B cell (primary cell): ENCODE measurements around the gene CLRN2. TPM values are rescaled to one million over a fixed set of nuclear protein-coding genes. Genes with fewer than 3 reads are reported as not detected.

Source experiments
- ATAC-seq: fragments of 200-7000 bp; cut with Tn5 transposase; one replicate; pipeline ENCODE4 v1.10.0; 2021; ENCODE audit warnings: low read depth, mild to moderate bottlenecking, moderate number of reproducible peaks, moderate library complexity
- CTCF ChIA-PET: fragments of 350-600 bp; sonication (Branson Sonifier 250); formaldehyde crosslinking; loops from one replicate; lab custom pipeline; 2021; ENCODE audit warnings: antibody characterized with exemption, inconsistent platforms; lab: Charles Lee
- POLR2A ChIA-PET: fragments of 350-600 bp; sonication (Branson Sonifier 250); formaldehyde crosslinking; loops from one replicate; lab custom pipeline; 2021; ENCODE audit warnings: antibody characterized with exemption; lab: Charles Lee
- DNase-seq: peaks from one replicate; pipeline ENCODE4 v3.0.0; 2013
- H2AFZ ChIP-seq: 2 replicates; pipeline ENCODE4 v1.6.1; 2012; ENCODE audit warnings: mild to moderate bottlenecking, low read depth, low read length; ENCODE audit not compliant: insufficient read depth, poor library complexity, severe bottlenecking
- H3K27ac ChIP-seq, 2 donors: 1 replicate in 1 of 2; 2 replicates in 1 of 2; pipeline ENCODE4 v1.5.1; 2012 to 2013; ENCODE audit warnings: low read length in 2 of 2, mild to moderate bottlenecking in 2 of 2, moderate library complexity in 1 of 2
- H3K27me3 ChIP-seq, 4 experiments: fragments of 200-600 bp in 1 of 4; sonication (generic) in 1 of 4; replicated peaks in 1 of 4; 1 replicate in 2 of 4; 2 replicates in 2 of 4; pipeline versions ENCODE4 v1.6.1 to v1.7.0; 2013 to 2016; ENCODE audit warnings: low read length in 3 of 4, mild to moderate bottlenecking in 2 of 4, mixed read lengths in 1 of 4, moderate library complexity in 1 of 4; ENCODE audit not compliant: insufficient read depth in 4 of 4, control insufficient read depth in 3 of 4; ENCODE audit errors: control extremely low read depth in 1 of 4
- H3K36me3 ChIP-seq, 2 experiments: replicated peaks in 1 of 2; 1 replicate in 1 of 2; 2 replicates in 1 of 2; pipeline versions ENCODE4 v1.6.1 to v1.7.1; 2013; ENCODE audit warnings: low read length in 1 of 2; ENCODE audit not compliant: insufficient read depth in 2 of 2, control insufficient read depth in 1 of 2; ENCODE audit errors: control extremely low read depth in 1 of 2, extremely low read depth in 1 of 2
- H3K4me1 ChIP-seq, 2 donors: fragments of 200-600 bp in 1 of 2; sonication (generic) in 1 of 2; 1 replicate in 1 of 2; 2 replicates in 1 of 2; pipeline versions ENCODE4 v1.5.1 to v1.6.1; 2013 to 2017; ENCODE audit warnings: low read length in 2 of 2; ENCODE audit not compliant: control insufficient read depth in 2 of 2, insufficient read depth in 2 of 2
- H3K4me2 ChIP-seq: replicated peaks from 2 replicates; pipeline ENCODE3; 2012; ENCODE audit warnings: mild to moderate bottlenecking, low read depth, low read length; ENCODE audit not compliant: poor library complexity, severe bottlenecking
- H3K4me3 ChIP-seq, 5 experiments: fragments of 200-600 bp in 1 of 5; sonication (generic) in 1 of 5; 1 replicate in 3 of 5; 2 replicates in 2 of 5; pipeline versions ENCODE4 v1.5.1 to v1.7.0; 2011 to 2016; ENCODE audit warnings: low read length in 4 of 5, mild to moderate bottlenecking in 4 of 5, low read depth in 2 of 5, control low read depth in 1 of 5, moderate library complexity in 1 of 5; ENCODE audit not compliant: insufficient read depth in 1 of 5; ENCODE audit errors: control extremely low read depth in 1 of 5, extremely low read depth in 1 of 5
- H3K79me2 ChIP-seq: fragments of 200-600 bp; sonication (generic); one replicate; pipeline ENCODE4 v1.6.0; 2016; ENCODE audit warnings: low read length; ENCODE audit not compliant: control insufficient read depth, insufficient read depth
- H3K9ac ChIP-seq: fragments of 200-600 bp; sonication (generic); 2 replicates; pipeline ENCODE4 v1.6.1; 2017; ENCODE audit warnings: mild to moderate bottlenecking, low read length, moderate library complexity
- H3K9me3 ChIP-seq, 3 donors: one replicate each; pipeline versions ENCODE4 v1.6.1 to v1.7.1; 2013; ENCODE audit warnings: low read length in 2 of 3; ENCODE audit not compliant: control insufficient read depth in 2 of 3, insufficient read depth in 1 of 3; ENCODE audit errors: control extremely low read depth in 1 of 3
- H4K20me1 ChIP-seq: 2 replicates; pipeline ENCODE4 v1.6.0; 2012; ENCODE audit warnings: mild to moderate bottlenecking, low read length; ENCODE audit not compliant: insufficient read depth, control insufficient read depth, poor library complexity, severe bottlenecking
- H3K27ac Mint-ChIP-seq: one replicate; pipeline ENCODE4 v1.8.0; 2021; ENCODE audit warnings: mixed read lengths
- H3K27me3 Mint-ChIP-seq: one replicate; pipeline ENCODE4 v1.8.0; 2021; ENCODE audit warnings: mixed read lengths
- H3K4me1 Mint-ChIP-seq: one replicate; pipeline ENCODE4 v1.8.0; 2021; ENCODE audit warnings: mixed read lengths
- H3K4me3 Mint-ChIP-seq: one replicate; pipeline ENCODE4 v1.8.0; 2021; ENCODE audit warnings: mixed read lengths
- H3K9me3 Mint-ChIP-seq: one replicate; pipeline ENCODE4 v1.8.0; 2022; ENCODE audit warnings: mixed read lengths; ENCODE audit not compliant: insufficient read depth
- EZH2 ChIP-seq: IDR thresholded peaks from 2 replicates; pipeline ENCODE4 v1.6.1; 2012; ENCODE audit warnings: borderline replicate concordance, low read depth, mild to moderate bottlenecking, moderate library complexity, low read length; ENCODE audit not compliant: insufficient read depth, poor library complexity, severe bottlenecking
- WGBS: methylation state at CpG from one replicate; pipeline ENCODE4 v1.1.5; 2013; ENCODE audit warnings: missing lambda C conversion rate; ENCODE audit not compliant: insufficient coverage; 5-methylcytosine and 5-hydroxymethylcytosine counted together
- intact Hi-C: fragments of 100-400 bp; cut with micrococcal nuclease; formaldehyde crosslinking; loops from one replicate; pipeline ENCODE4 v1.10.0; 2022
- polyA plus RNA-seq: library from polyadenylated mRNA; depleted of rRNA; stranded (reverse); fragments of >200 nt; gene quantifications from 2 replicates; pipeline ENCODE4 v1.2.3, GENCODE V29; 2012
- total RNA-seq, 2 donors: library from RNA; stranded (reverse); fragments of 120-200 nt in 1 of 2; gene quantifications; 1 replicate in 1 of 2; 2 replicates in 1 of 2; pipeline versions ENCODE4 v1.2.3 to v1.2.4, GENCODE V29; 2013 to 2022
- TF ChIP-seq, protein P1 (sequence below): fragments of 200-600 bp; IDR thresholded peaks from one replicate; pipeline ENCODE4 v1.8.0; 2022; ENCODE audit warnings: antibody characterized with exemption, mild to moderate bottlenecking

The CLRN2 gene
- total and polyA plus RNA-seq, 2 donors (not counting 1 experiment from before 2014, with no cell fraction given) = not detected

DNA sequence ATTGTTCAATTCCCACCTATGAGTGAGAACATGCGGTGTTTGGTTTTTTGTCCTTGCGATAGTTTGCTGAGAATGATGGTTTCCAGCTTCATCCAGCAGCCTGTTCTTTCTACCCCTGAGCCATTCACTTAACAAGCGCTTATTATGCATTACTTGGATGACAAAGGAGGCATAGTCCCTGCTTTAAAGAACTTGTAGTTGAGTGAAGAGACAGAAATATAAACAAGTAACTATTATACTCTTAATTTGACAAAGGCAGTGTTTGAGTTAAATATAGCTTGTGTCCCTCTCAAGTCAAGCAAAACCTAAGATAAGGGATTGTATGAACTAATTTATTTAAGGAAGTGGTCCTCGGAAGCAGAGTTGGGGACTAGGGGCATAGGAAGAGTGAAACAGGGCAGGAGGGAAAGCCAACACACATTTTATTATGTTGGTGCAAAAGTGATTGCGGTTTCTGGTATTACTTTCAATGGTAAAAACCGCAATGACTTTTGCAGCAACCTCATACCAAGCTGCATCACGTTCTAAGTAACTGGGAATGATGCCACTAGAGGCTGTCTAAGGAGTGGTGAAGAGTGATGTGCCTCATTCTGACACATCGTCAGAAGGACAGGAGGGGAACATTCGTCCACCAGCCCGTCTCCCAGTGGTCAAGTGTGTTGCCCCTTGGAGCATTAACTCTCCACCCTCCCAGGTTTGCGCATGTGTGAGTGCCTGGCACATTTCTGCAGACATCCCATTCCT is 44.9 kb upstream of the CLRN2 start:
- Histone ChIP-seq H3K27me3 (no peaks in the 10 kb centered on the region), H3K9ac (no peak overlapping the region), H4K20me1 (no peaks in the 10 kb centered on the region), H3K79me2 (no peaks in the 10 kb centered on the region), H3K36me3 (no peaks in the 10 kb centered on the region), H3K9me3 (peaks cover 0 to 8% (median 0%) of the 10 kb centered on the region in 3 donors), H2AFZ (no peak overlapping the region), H3K4me1 (no peaks in the 10 kb centered on the region), H3K4me3 (no peak overlapping the region), H3K27ac (no peak overlapping the region), H3K4me2 (no peak overlapping the region)
- H3K9me3 Mint-ChIP-seq = no peaks in the 10 kb centered on the region
- no peaks in the 10 kb centered on the region for H3K27me3 Mint-ChIP-seq
- ChIA-PET CTCF (no interaction called here), POLR2A (no interaction called here)
- 92% methylated on average over 7 of the region's 11 CpGs for WGBS
- H3K27ac Mint-ChIP-seq = no peak overlapping the region
- TF ChIP-seq, protein P1, sequence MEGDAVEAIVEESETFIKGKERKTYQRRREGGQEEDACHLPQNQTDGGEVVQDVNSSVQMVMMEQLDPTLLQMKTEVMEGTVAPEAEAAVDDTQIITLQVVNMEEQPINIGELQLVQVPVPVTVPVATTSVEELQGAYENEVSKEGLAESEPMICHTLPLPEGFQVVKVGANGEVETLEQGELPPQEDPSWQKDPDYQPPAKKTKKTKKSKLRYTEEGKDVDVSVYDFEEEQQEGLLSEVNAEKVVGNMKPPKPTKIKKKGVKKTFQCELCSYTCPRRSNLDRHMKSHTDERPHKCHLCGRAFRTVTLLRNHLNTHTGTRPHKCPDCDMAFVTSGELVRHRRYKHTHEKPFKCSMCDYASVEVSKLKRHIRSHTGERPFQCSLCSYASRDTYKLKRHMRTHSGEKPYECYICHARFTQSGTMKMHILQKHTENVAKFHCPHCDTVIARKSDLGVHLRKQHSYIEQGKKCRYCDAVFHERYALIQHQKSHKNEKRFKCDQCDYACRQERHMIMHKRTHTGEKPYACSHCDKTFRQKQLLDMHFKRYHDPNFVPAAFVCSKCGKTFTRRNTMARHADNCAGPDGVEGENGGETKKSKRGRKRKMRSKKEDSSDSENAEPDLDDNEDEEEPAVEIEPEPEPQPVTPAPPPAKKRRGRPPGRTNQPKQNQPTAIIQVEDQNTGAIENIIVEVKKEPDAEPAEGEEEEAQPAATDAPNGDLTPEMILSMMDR = no peak
- TF ChIP-seq EZH2 = no peak
- ATAC-seq (no peak), DNase-seq (no peak)
- intact Hi-C loops = no loop called here
- H3K4me1 Mint-ChIP-seq = no peaks in the 10 kb centered on the region
- no peak overlapping the region for H3K4me3 Mint-ChIP-seq

DNA sequence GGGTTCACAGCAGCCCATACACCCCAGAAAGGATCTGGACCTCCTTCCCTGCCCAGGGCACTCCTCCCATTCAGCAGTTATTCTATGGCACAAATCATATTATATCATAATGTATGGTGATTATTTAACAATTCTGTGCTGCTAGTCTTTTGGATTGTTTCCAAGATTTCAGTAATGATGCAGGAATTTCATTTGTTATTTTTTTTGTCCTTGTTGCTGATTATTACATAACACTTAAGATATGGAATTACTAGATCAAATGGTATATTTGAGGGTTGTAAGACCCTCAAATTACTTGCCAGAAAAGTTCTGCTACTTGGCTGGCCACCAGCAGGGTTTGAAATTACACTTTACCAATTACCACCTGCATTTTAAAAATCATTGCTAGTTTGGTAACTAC is 39.5 kb upstream of the CLRN2 start:
- H3K9me3 ChIP-seq = no peaks in the 10 kb centered on the region
- Mint-ChIP-seq H3K27me3 (no peaks in the 10 kb centered on the region), H3K4me1 (peaks cover 9% of the 10 kb centered on the region), H3K4me3 (no peak overlapping the region), H3K9me3 (no peaks in the 10 kb centered on the region), H3K27ac (no peak overlapping the region)
- H3K27ac ChIP-seq = no peak overlapping the region
- H3K4me2 ChIP-seq = no peak overlapping the region
- intact Hi-C loops = no loop called here
- no peaks in the 10 kb centered on the region for H3K36me3 ChIP-seq
- ATAC-seq (no peak), DNase-seq (no peak)
- peaks cover 0 to 10% of the 10 kb centered on the region in 2 donors for H3K4me1 ChIP-seq
- H2AFZ ChIP-seq = no peak overlapping the region
- no peak overlapping the region for H3K9ac ChIP-seq
- TF ChIP-seq, protein P1 = no peak
- TF ChIP-seq EZH2 = no peak
- H3K27me3 ChIP-seq = no peaks in the 10 kb centered on the region
- no peaks in the 10 kb centered on the region for H3K79me2 ChIP-seq
- no peaks in the 10 kb centered on the region for H4K20me1 ChIP-seq
- POLR2A ChIA-PET = no interaction called here
- CTCF ChIA-PET = interaction anchor here (1.2 to 1.7 kb wide), 2 partner anchors 14 to 28 kb away, joined by 3 to 4 read pairs; no protein-coding TSS in a partner anchor
- no peak overlapping the region for H3K4me3 ChIP-seq
